Measurements from ENCODE around the gene ATP2A1.
"Not testable (repeated sequence)": the region's sequence is repeated elsewhere in the genome, so short reads cannot be mapped to it uniquely, and the experiment has no call there.

ATP2A1 gene

DNA sequence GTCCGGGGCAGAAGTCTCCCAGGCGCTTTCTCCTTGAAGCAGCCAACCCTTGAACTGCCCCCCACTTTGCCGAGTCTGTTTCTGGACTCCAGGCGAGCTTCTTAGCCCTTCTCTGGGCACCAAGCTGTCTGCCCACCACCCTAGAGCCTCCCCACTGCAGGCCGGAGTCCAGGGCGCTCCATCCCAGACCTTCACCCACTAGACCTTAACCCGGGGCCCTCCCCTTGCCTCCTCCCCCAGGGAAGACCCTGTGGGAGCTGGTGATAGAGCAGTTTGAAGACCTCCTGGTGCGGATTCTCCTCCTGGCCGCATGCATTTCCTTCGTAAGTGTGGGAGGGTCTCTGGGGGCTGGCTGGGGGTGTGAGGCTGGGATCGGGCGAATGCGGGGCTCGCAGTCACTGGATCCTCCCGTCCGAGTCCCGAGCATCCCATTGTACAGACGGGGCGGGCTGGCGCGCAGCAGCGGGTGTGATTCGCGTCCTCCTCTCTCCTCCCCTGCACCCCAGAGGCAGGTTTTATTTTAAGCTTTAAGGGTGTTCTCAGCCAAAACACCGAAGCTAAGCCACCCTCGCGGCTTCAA, 1.1 kb downstream of the ATP2A1 start:
- Histone ChIP-seq H3K4me3 (ENCODE audit: low read depth, low read length) (peak overlapping the region; percentile 66), H3K79me2 (no peaks in the 10 kb centered on the region), H3K9me3 (ENCODE audit: control insufficient read depth, low read length) (no peaks in the 10 kb centered on the region), H3K27ac (no peak overlapping the region), H3K4me2 (ENCODE audit: low read length) (peak overlapping the region; percentile 99), H3K4me1 (peaks cover 3% of the 10 kb centered on the region), H2AFZ (peak overlapping the region; percentile 90), H3K27me3 (ENCODE audit: control insufficient read depth, insufficient read depth, low read length) (no peaks in the 10 kb centered on the region), H3K9ac (no peak overlapping the region), H3K36me3 (ENCODE audit: control insufficient read depth, insufficient read depth, low read length) (no peaks in the 10 kb centered on the region)
- TF ChIP-seq, protein P1, sequence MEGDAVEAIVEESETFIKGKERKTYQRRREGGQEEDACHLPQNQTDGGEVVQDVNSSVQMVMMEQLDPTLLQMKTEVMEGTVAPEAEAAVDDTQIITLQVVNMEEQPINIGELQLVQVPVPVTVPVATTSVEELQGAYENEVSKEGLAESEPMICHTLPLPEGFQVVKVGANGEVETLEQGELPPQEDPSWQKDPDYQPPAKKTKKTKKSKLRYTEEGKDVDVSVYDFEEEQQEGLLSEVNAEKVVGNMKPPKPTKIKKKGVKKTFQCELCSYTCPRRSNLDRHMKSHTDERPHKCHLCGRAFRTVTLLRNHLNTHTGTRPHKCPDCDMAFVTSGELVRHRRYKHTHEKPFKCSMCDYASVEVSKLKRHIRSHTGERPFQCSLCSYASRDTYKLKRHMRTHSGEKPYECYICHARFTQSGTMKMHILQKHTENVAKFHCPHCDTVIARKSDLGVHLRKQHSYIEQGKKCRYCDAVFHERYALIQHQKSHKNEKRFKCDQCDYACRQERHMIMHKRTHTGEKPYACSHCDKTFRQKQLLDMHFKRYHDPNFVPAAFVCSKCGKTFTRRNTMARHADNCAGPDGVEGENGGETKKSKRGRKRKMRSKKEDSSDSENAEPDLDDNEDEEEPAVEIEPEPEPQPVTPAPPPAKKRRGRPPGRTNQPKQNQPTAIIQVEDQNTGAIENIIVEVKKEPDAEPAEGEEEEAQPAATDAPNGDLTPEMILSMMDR (IDR thresholded peaks at IDR 0.05), result no peak

DNA sequence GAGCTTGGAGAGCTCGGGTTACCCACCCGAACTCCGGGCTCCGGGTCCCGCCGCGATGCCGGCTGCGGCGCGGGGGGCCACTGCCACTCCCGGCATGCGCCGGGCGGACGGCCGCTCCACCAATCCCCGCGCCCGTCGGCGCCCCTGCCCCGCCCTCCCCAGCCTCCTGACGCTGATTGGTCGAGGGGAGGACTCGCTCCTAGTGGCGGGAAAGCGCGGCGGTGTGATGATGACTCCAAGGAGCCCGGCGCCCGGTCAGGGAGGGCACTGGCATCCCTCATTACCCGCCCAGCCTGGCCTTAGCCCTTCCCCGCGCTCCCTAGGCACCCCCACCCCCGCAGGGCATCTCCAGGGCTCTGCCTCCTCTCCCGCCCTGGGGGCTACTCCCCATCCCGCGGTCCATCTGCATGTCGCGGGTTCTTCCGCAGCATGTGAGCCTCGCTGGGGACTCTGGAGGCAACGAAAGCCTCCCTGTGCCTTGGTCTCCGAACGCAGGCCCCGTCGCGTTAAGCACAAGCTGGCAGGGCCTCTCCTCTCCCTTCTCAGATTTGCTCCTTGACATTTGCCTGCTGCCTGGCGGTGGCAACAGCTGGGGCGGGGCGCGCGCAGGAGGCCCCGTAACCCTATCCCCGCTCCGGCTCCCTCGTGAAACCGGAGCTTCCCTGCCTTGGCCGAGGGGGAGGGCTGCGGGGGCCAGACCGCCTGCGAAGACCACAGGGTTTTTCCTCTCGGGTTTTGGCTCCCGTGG, 1.7 kb downstream of the ATP2A1 start:
- H3K9me3 ChIP-seq (ENCODE audit: control insufficient read depth, low read length), result no peaks in the 10 kb centered on the region
- H3K36me3 ChIP-seq (ENCODE audit: control insufficient read depth, insufficient read depth, low read length), result no peaks in the 10 kb centered on the region
- peak overlapping the region; percentile 90 for H2AFZ ChIP-seq
- no peak overlapping the region for H3K27ac ChIP-seq
- H3K4me2 ChIP-seq (ENCODE audit: low read length), result peak overlapping the region; percentile 99
- no peaks in the 10 kb centered on the region for H3K27me3 ChIP-seq (ENCODE audit: control insufficient read depth, insufficient read depth, low read length)
- TF ChIP-seq, protein P1 (IDR thresholded peaks at IDR 0.05), result no peak
- H3K4me3 ChIP-seq (ENCODE audit: low read depth, low read length), result peak overlapping the region; percentile 66
- no peaks in the 10 kb centered on the region for H3K79me2 ChIP-seq
- H3K9ac ChIP-seq, result no peak overlapping the region
- H3K4me1 ChIP-seq, result peaks cover 3% of the 10 kb centered on the region

DNA sequence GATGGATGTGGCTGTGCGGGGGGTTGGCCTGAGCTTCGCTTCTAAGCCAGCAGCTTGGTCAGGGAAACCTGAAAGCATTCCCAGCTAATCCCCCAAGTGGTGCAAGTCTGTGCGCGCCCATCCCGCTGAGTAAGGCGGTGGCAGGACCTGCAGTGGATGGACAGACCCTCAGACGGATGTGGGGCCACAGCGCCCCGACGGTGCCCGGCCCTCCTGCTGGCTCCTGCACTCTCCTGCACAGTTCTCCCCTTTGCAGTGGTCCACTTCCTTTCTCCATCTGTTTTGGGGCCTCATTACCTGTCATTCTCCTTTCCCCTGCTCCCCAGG, 2.3 kb downstream of the ATP2A1 start:
- Histone ChIP-seq H3K4me1 (peaks cover 3% of the 10 kb centered on the region), H2AFZ (peak overlapping the region; percentile 90), H3K4me3 (ENCODE audit: low read depth, low read length) (no peak overlapping the region), H3K27ac (no peak overlapping the region), H3K9ac (no peak overlapping the region), H3K27me3 (ENCODE audit: control insufficient read depth, insufficient read depth, low read length) (no peaks in the 10 kb centered on the region), H3K36me3 (ENCODE audit: control insufficient read depth, insufficient read depth, low read length) (no peaks in the 10 kb centered on the region), H3K79me2 (no peaks in the 10 kb centered on the region), H3K9me3 (ENCODE audit: control insufficient read depth, low read length) (no peaks in the 10 kb centered on the region), H3K4me2 (ENCODE audit: low read length) (peak overlapping the region; percentile 65)
- TF ChIP-seq, protein P1 (IDR thresholded peaks at IDR 0.05), result no peak

DNA sequence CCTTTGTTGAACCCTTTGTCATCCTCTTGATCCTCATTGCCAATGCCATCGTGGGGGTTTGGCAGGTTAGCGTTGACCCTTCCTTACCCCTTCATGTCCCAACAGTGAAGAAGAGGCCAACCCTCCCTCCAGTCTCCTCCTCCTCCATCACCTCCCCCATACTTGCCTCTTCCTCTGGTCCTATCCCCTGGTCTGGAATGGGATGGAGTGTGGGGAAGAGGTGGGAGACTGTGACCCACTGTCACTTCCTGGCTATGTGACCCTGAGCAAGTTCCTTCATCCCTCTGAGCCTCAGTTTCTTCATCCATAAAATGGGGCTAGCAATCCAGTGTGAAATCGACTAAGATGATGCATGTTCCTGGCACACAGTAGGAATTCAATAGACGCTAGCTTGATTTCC, 2.7 kb downstream of the ATP2A1 start:
- H3K36me3 ChIP-seq (ENCODE audit: control insufficient read depth, insufficient read depth, low read length), result no peaks in the 10 kb centered on the region
- H3K9me3 ChIP-seq (ENCODE audit: control insufficient read depth, low read length), result no peaks in the 10 kb centered on the region

DNA sequence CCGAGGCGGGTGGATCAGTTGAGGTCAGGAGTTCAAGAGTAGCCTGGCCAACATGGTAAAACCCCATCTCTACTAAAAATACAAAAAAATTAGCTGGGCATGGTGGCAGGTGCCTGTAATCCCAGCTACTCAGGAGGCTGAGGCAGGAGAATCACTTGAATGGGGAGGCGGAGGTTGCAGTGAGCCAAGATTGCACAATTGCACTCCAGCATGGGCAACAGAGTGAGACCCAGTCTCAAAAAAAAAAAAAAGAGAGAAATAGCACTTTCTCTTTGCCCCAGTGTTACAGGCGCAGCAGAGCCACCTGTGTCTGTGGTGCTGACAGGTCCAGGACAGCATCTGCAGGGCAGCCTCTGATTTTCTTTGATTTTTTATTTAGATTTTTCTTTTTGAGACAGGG, 3.3 kb downstream of the ATP2A1 start:
- not testable (repeated sequence) for H3K4me2 ChIP-seq (ENCODE audit: low read length); H3K36me3 ChIP-seq (ENCODE audit: control insufficient read depth, insufficient read depth, low read length); H3K9ac ChIP-seq

More for the DNA sequence above, 2.7 kb downstream of the ATP2A1 start:
- H3K79me2 ChIP-seq, result no peaks in the 10 kb centered on the region
- TF ChIP-seq, protein P1 (IDR thresholded peaks at IDR 0.05), result no peak
- no peak overlapping the region for H2AFZ ChIP-seq
- no peak overlapping the region for H3K4me3 ChIP-seq (ENCODE audit: low read depth, low read length)
- no peaks in the 10 kb centered on the region for H3K27me3 ChIP-seq (ENCODE audit: control insufficient read depth, insufficient read depth, low read length)
- H3K4me1 ChIP-seq, result peaks cover 3% of the 10 kb centered on the region
- H3K27ac ChIP-seq, result no peak overlapping the region
- no peak overlapping the region for H3K9ac ChIP-seq
- no peak overlapping the region for H3K4me2 ChIP-seq (ENCODE audit: low read length)

More for the DNA sequence above, 3.3 kb downstream of the ATP2A1 start:
- not testable (repeated sequence) for H3K79me2 ChIP-seq; H3K9me3 ChIP-seq (ENCODE audit: control insufficient read depth, low read length); H3K27ac ChIP-seq; H3K4me3 ChIP-seq (ENCODE audit: low read depth, low read length); H3K4me1 ChIP-seq; H2AFZ ChIP-seq; H3K27me3 ChIP-seq (ENCODE audit: control insufficient read depth, insufficient read depth, low read length)
